BJ (cell line): ENCODE data around the gene SPATA2L. TPM values are rescaled to one million over a fixed set of nuclear protein-coding genes. Genes with fewer than 3 reads are reported as not detected.

Source experiments
- CTCF ChIA-PET: fragments of 350-600 bp; formaldehyde crosslinking; extraction: SDS; loops from one replicate; lab custom pipeline; 2021; ENCODE audit warnings: antibody characterized with exemption, inconsistent platforms; lab: Yijun Ruan, JAX
- POLR2A ChIA-PET: fragments of 300-600 bp; sonication (Branson Sonifier 250); formaldehyde crosslinking; extraction: SDS; loops from one replicate; lab custom pipeline; 2021; ENCODE audit warnings: antibody characterized with exemption; lab: Charles Lee
- DNase-seq: peaks from one replicate; pipeline ENCODE4 v3.0.0-alpha.2; 2011; ENCODE audit warnings: low read depth
- H3K27me3 ChIP-seq: 2 replicates; pipeline ENCODE4 v1.6.0; 2011; ENCODE audit warnings: low read length; ENCODE audit not compliant: control insufficient read depth, insufficient read depth
- H3K36me3 ChIP-seq: 2 replicates; pipeline ENCODE4 v1.5.1; 2011; ENCODE audit warnings: low read length; ENCODE audit not compliant: control insufficient read depth, insufficient read depth
- H3K4me3 ChIP-seq: 2 replicates; pipeline ENCODE4 v1.5.1; 2011; ENCODE audit warnings: low read depth, mild to moderate bottlenecking, control low read depth, low read length
- CTCF ChIP-seq: IDR thresholded peaks from 2 replicates; pipeline ENCODE4 v1.5.1; 2011; ENCODE audit warnings: low read depth, mild to moderate bottlenecking, control low read depth, inconsistent platforms, low read length, moderate library complexity; ENCODE audit not compliant: insufficient read depth
- polyA plus RNA-seq: library from polyadenylated mRNA; depleted of rRNA; stranded (reverse); fragments of >200 nt; gene quantifications from 2 replicates; pipeline ENCODE4 v1.2.3, GENCODE V29; 2011

Gene SPATA2L
- polyA plus RNA-seq, 1 experiment, result 5.3 TPM

GRCh38 chr16:89729293-89729692 is 27.8 kb upstream of the SPATA2L start:
- no peaks in the 10 kb centered on the region for H3K27me3 ChIP-seq
- TF ChIP-seq CTCF, result no peak
- peaks cover 34% of the 10 kb centered on the region for H3K36me3 ChIP-seq
- no peak overlapping the region for H3K4me3 ChIP-seq
- CTCF ChIA-PET, result no interaction called here
- POLR2A ChIA-PET, result no interaction called here
- DNase-seq, result no peak

GRCh38 chr16:89727406-89728120 is 26.1 kb upstream of the SPATA2L start:
- Histone ChIP-seq H3K27me3 (no peaks in the 10 kb centered on the region), H3K4me3 (no peak overlapping the region), H3K36me3 (peaks cover 39% of the 10 kb centered on the region)
- TF ChIP-seq CTCF, result no peak
- POLR2A ChIA-PET, result no interaction called here
- DNase-seq, result no peak
- CTCF ChIA-PET, result interaction anchor here (1.1 kb wide), 1 partner anchor 11 kb away, joined by 3 read pairs; no protein-coding TSS in a partner anchor

DNA sequence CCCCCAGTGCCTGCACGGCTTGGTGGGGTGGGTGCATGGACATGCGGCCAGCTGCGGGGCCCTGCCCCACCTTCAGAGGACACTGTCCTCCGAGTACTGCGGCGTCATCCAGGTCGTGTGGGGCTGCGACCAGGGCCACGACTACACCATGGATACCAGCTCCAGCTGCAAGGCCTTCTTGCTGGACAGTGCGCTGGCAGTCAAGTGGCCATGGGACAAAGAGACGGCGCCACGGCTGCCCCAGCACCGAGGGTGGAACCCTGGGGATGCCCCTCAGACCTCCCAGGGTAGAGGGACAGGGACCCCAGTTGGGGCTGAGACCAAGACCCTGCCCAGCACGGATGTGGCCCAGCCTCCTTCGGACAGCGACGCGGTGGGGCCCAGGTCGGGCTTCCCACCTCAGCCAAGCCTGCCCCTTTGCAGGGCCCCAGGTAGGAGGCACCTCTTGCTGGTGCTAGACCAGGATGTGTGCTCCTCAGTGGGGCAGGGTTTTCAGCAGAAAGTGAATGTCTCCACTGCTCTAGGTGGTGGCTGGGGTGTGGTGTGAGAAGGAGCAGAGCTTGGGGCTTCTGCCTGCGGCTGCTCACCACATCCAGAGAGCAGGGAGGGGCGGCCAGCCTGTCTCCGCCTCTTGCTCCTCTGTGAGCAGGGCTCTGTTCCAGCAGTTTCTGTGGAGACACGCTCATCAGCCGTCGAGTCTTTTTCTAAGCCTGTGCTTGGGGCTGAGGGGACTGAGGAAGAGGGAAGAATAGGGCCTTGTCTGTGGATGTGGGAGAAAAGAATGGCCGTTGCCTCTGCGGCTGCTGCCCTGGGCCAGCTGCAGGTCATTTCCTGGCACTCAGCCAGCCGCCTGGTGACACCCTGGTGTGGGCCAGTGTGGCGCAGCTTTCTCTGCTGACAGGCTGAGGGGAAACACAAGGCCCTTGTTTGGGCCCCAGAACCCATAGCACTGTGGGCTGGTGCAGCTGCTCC is 22.1 kb upstream of the SPATA2L start:
- Histone ChIP-seq H3K4me3 (no peak overlapping the region), H3K36me3 (peaks cover 22% of the 10 kb centered on the region), H3K27me3 (no peaks in the 10 kb centered on the region)
- no peak for TF ChIP-seq CTCF
- DNase-seq, result no peak
- POLR2A ChIA-PET, result no interaction called here
- CTCF ChIA-PET, result interaction anchor here (0.6 to 1.1 kb wide), 2 partner anchors 69 to 137 kb away, joined by 3 to 4 read pairs; no protein-coding TSS in a partner anchor

DNA sequence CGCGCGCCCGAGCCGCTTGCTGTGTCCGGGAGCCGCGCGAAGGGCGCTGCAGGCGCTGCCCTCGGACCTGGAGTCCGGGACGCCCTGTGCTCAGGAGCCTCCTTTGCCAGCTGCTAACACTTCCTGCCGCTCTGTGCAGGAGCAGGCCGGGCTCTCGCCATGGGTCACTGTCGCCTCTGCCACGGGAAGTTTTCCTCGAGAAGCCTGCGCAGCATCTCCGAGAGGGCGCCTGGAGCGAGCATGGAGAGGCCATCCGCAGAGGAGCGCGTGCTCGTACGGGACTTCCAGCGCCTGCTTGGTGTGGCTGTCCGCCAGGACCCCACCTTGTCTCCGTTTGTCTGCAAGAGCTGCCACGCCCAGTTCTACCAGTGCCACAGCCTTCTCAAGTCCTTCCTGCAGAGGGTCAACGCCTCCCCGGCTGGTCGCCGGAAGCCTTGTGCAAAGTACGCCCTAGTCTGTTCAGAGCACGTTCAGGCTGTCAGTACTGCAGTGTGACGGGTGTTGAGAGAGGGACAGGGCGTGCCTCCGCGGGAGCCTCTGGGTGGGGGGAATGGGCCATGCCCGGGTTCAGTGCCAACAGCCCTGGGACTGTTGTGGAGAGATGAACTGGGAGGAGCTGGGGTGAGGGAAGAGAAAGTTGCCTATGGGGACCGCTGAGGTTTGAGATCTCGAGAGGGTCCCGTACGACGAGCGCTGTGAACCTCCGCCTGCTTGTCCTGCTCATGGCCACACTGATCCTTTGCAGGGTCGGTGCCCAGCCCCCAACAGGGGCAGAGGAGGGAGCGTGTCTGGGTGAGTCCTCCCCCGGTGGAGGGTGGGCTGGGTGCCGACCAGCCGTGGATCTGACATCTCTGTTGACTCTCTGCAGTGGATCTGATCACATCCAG is 21.1 kb upstream of the SPATA2L start:
- TF ChIP-seq CTCF, result no peak
- POLR2A ChIA-PET, result no interaction called here
- CTCF ChIA-PET, result no interaction called here

More for the DNA sequence above, 21.1 kb upstream of the SPATA2L start:
- H3K36me3 ChIP-seq, result peaks cover 20% of the 10 kb centered on the region
- no peak for DNase-seq
- H3K4me3 ChIP-seq, result peak overlapping the region; percentile 58
- H3K27me3 ChIP-seq, result no peaks in the 10 kb centered on the region
